ENCODE data around the gene PXYLP1. TPM values are rescaled to one million over a fixed set of nuclear protein-coding genes. Genes with fewer than 3 reads are reported as not detected.
"Not testable (repeated sequence)": the region's sequence is repeated elsewhere in the genome, so short reads cannot be mapped to it uniquely, and the experiment has no call there.

Gene PXYLP1
- polyA plus RNA-seq, 1 donor from 2014 or later, result 109 TPM

GRCh38 chr3:141313093-141313683 is 81.6 kb downstream of the PXYLP1 start:
- no peaks in the 10 kb centered on the region for H3K27me3 ChIP-seq (ENCODE audit: insufficient read depth, low read depth, low read length)
- no peaks in the 10 kb centered on the region for H3K36me3 ChIP-seq (ENCODE audit: insufficient read depth, low read length)
- H3K9me3 ChIP-seq (ENCODE audit: low read length), result no peaks in the 10 kb centered on the region
- H4K20me1 ChIP-seq (ENCODE audit: insufficient read depth), result no peaks in the 10 kb centered on the region
- TF ChIP-seq EP300 (conservative IDR thresholded peaks at IDR 0.05; ENCODE audit: poor library complexity, severe bottlenecking), result no peak
- H2AFZ ChIP-seq (ENCODE audit: low read depth, low read length), result no peak overlapping the region
- H3K27ac ChIP-seq (ENCODE audit: low read length), result no peak overlapping the region
- H3F3A ChIP-seq (ENCODE audit: insufficient read depth, low read length, poor library complexity, severe bottlenecking), result no peaks in the 10 kb centered on the region
- no peak overlapping the region for H3K4me2 ChIP-seq (ENCODE audit: low read length)
- no peaks in the 10 kb centered on the region for H3K9me2 ChIP-seq (ENCODE audit: insufficient read depth, low read length)
- H3K4me3 ChIP-seq (ENCODE audit: low read length), result no peak overlapping the region
- H3K9ac ChIP-seq (ENCODE audit: low read length), result no peak overlapping the region
- no peaks in the 10 kb centered on the region for H3K79me2 ChIP-seq (replicated peaks; ENCODE audit: insufficient read depth, low read length)

DNA sequence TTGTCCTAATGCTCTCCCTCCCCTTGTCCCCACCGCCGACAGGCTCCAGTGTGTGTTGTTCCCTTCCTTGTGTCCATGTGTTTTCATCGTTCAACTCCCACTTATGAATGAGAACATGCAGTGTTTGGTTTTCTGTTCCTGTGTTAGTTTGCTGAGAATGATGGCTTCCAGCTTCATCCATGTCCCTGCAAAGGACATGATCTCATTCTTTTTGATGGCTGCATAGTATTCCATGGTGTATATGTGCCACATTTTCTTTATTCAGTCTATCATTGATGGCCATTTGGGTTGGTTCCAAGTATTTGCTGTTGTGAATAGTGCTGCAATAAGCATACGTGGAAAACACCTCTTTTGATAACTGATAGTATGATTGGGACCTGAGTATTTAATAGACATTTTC is 82.8 kb downstream of the PXYLP1 start:
- H3K27me3 ChIP-seq (ENCODE audit: insufficient read depth, low read depth, low read length); H4K20me1 ChIP-seq (ENCODE audit: insufficient read depth); H3K79me2 ChIP-seq (replicated peaks; ENCODE audit: insufficient read depth, low read length); H3K4me2 ChIP-seq (ENCODE audit: low read length); H3K9ac ChIP-seq (ENCODE audit: low read length); H3K36me3 ChIP-seq (ENCODE audit: insufficient read depth, low read length); H3F3A ChIP-seq (ENCODE audit: insufficient read depth, low read length, poor library complexity, severe bottlenecking); H3K9me3 ChIP-seq (ENCODE audit: low read length); H3K9me2 ChIP-seq (ENCODE audit: insufficient read depth, low read length); H2AFZ ChIP-seq (ENCODE audit: low read depth, low read length); H3K27ac ChIP-seq (ENCODE audit: low read length); H3K4me3 ChIP-seq (ENCODE audit: low read length): not testable (repeated sequence)

GRCh38 chr3:141316851-141317250 is 85.2 kb downstream of the PXYLP1 start:
- no peak overlapping the region for H2AFZ ChIP-seq (ENCODE audit: low read depth, low read length)
- no peaks in the 10 kb centered on the region for H4K20me1 ChIP-seq (ENCODE audit: insufficient read depth)
- no peaks in the 10 kb centered on the region for H3K27me3 ChIP-seq (ENCODE audit: insufficient read depth, low read depth, low read length)
- no peak overlapping the region for H3K4me2 ChIP-seq (ENCODE audit: low read length)
- no peak overlapping the region for H3K9ac ChIP-seq (ENCODE audit: low read length)
- no peak overlapping the region for H3K27ac ChIP-seq (ENCODE audit: low read length)
- H3F3A ChIP-seq (ENCODE audit: insufficient read depth, low read length, poor library complexity, severe bottlenecking), result no peaks in the 10 kb centered on the region
- no peak overlapping the region for H3K4me3 ChIP-seq (ENCODE audit: low read length)
- no peaks in the 10 kb centered on the region for H3K9me3 ChIP-seq (ENCODE audit: low read length)
- H3K79me2 ChIP-seq (replicated peaks; ENCODE audit: insufficient read depth, low read length), result no peaks in the 10 kb centered on the region
- H3K9me2 ChIP-seq (ENCODE audit: insufficient read depth, low read length), result no peaks in the 10 kb centered on the region
- TF ChIP-seq SMC3 (conservative IDR thresholded peaks at IDR 0.05; ENCODE audit: poor library complexity) (no peak), EZH2 (IDR thresholded peaks at IDR 0.05; ENCODE audit: borderline replicate concordance, insufficient read depth, low read length, poor library complexity, severe bottlenecking) (no peak), MXI1 (conservative IDR thresholded peaks at IDR 0.05; ENCODE audit: poor library complexity, severe bottlenecking) (no peak), POLR2AphosphoS5 (IDR thresholded peaks at IDR 0.05) (no peak), EP300 (conservative IDR thresholded peaks at IDR 0.05; ENCODE audit: poor library complexity, severe bottlenecking) (no peak), RAD21 (conservative IDR thresholded peaks at IDR 0.05) (no peak), TAF1 (IDR thresholded peaks at IDR 0.05; ENCODE audit: low read depth) (no peak)
- TF ChIP-seq, protein P1, sequence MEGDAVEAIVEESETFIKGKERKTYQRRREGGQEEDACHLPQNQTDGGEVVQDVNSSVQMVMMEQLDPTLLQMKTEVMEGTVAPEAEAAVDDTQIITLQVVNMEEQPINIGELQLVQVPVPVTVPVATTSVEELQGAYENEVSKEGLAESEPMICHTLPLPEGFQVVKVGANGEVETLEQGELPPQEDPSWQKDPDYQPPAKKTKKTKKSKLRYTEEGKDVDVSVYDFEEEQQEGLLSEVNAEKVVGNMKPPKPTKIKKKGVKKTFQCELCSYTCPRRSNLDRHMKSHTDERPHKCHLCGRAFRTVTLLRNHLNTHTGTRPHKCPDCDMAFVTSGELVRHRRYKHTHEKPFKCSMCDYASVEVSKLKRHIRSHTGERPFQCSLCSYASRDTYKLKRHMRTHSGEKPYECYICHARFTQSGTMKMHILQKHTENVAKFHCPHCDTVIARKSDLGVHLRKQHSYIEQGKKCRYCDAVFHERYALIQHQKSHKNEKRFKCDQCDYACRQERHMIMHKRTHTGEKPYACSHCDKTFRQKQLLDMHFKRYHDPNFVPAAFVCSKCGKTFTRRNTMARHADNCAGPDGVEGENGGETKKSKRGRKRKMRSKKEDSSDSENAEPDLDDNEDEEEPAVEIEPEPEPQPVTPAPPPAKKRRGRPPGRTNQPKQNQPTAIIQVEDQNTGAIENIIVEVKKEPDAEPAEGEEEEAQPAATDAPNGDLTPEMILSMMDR (IDR thresholded peaks at IDR 0.05; ENCODE audit: poor library complexity, severe bottlenecking), result no peak
- TF ChIP-seq, protein P2, sequence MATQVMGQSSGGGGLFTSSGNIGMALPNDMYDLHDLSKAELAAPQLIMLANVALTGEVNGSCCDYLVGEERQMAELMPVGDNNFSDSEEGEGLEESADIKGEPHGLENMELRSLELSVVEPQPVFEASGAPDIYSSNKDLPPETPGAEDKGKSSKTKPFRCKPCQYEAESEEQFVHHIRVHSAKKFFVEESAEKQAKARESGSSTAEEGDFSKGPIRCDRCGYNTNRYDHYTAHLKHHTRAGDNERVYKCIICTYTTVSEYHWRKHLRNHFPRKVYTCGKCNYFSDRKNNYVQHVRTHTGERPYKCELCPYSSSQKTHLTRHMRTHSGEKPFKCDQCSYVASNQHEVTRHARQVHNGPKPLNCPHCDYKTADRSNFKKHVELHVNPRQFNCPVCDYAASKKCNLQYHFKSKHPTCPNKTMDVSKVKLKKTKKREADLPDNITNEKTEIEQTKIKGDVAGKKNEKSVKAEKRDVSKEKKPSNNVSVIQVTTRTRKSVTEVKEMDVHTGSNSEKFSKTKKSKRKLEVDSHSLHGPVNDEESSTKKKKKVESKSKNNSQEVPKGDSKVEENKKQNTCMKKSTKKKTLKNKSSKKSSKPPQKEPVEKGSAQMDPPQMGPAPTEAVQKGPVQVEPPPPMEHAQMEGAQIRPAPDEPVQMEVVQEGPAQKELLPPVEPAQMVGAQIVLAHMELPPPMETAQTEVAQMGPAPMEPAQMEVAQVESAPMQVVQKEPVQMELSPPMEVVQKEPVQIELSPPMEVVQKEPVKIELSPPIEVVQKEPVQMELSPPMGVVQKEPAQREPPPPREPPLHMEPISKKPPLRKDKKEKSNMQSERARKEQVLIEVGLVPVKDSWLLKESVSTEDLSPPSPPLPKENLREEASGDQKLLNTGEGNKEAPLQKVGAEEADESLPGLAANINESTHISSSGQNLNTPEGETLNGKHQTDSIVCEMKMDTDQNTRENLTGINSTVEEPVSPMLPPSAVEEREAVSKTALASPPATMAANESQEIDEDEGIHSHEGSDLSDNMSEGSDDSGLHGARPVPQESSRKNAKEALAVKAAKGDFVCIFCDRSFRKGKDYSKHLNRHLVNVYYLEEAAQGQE (IDR thresholded peaks at IDR 0.05; ENCODE audit: borderline replicate concordance), result no peak
- H3K36me3 ChIP-seq (ENCODE audit: insufficient read depth, low read length), result no peaks in the 10 kb centered on the region

Measured in neural cell (in vitro differentiated cells).